ENCODE results near the gene TBC1D14.
"Not testable (repeated sequence)": the region's sequence is repeated elsewhere in the genome, so short reads cannot be mapped to it uniquely, and the experiment has no call there.

TBC1D14 gene

GRCh38 chr4:7060346-7061150, 150.9 kb downstream of the TBC1D14 start:
- no peak for DNase-seq (ENCODE audit: low read depth, low spot score)

- DNase-seq (ENCODE audit: low read depth, low spot score) = no peak
Observed at GRCh38 chr4:7061815-7062214, 152.2 kb downstream of the TBC1D14 start.

GRCh38 chr4:7062816-7063215, 153.2 kb downstream of the TBC1D14 start:
- no peak for DNase-seq (ENCODE audit: low read depth, low spot score)

- DNase-seq (ENCODE audit: low read depth, low spot score) = no peak
Observed at GRCh38 chr4:7063362-7063761, 153.7 kb downstream of the TBC1D14 start.

GRCh38 chr4:7066006-7066405, 156.4 kb downstream of the TBC1D14 start:
- DNase-seq (ENCODE audit: low read depth, low spot score) = no peak

- DNase-seq (ENCODE audit: low read depth, low spot score) = no peak
Observed at GRCh38 chr4:7066493-7066892, 156.9 kb downstream of the TBC1D14 start.

GRCh38 chr4:7067126-7067451, 157.5 kb downstream of the TBC1D14 start:
- no peak for DNase-seq (ENCODE audit: low read depth, low spot score)

- DNase-seq (ENCODE audit: low read depth, low spot score) = peak; percentile 97
Observed at GRCh38 chr4:7067452-7068278, 158.0 kb downstream of the TBC1D14 start, which contains the start of gene GRPEL1. Gene GRPEL1, minus strand, starts transcription at chr4:7068064. Its CDS starts 32 bp downstream, at chr4:7068032.

- no peak for DNase-seq (ENCODE audit: low read depth, low spot score)
Observed at GRCh38 chr4:7068279-7068842, 158.7 kb downstream of the TBC1D14 start.

GRCh38 chr4:7068883-7069282, 159.3 kb downstream of the TBC1D14 start:
- DNase-seq (ENCODE audit: low read depth, low spot score) = no peak

GRCh38 chr4:7070729-7071511, 161.3 kb downstream of the TBC1D14 start:
- peak; percentile 74 for DNase-seq (ENCODE audit: low read depth, low spot score)

- no peak for DNase-seq (ENCODE audit: low read depth, low spot score)
Observed at GRCh38 chr4:7073059-7073458, 163.4 kb downstream of the TBC1D14 start.

GRCh38 chr4:7073526-7074390, 164.1 kb downstream of the TBC1D14 start:
- peak; percentile 42 for DNase-seq (ENCODE audit: low read depth, low spot score)

GRCh38 chr4:7074426-7074825, 164.8 kb downstream of the TBC1D14 start:
- DNase-seq (ENCODE audit: low read depth, low spot score) = no peak

GRCh38 chr4:7075962-7076695, 166.5 kb downstream of the TBC1D14 start:
- no peak for DNase-seq (ENCODE audit: low read depth, low spot score)

GRCh38 chr4:7076696-7077082, 167.1 kb downstream of the TBC1D14 start:
- DNase-seq (ENCODE audit: low read depth, low spot score) = no peak

GRCh38 chr4:7077371-7077770, 167.7 kb downstream of the TBC1D14 start:
- DNase-seq (ENCODE audit: low read depth, low spot score) = no peak

GRCh38 chr4:7078025-7078424, 168.4 kb downstream of the TBC1D14 start:
- no peak for DNase-seq (ENCODE audit: low read depth, low spot score)

GRCh38 chr4:7079483-7079882, 169.9 kb downstream of the TBC1D14 start:
- not testable (repeated sequence) for DNase-seq (ENCODE audit: low read depth, low spot score)

- not testable (repeated sequence) for DNase-seq (ENCODE audit: low read depth, low spot score)
Observed at GRCh38 chr4:7079909-7080308, 170.3 kb downstream of the TBC1D14 start.

All from iPS DF 19.7 (cell line).